ENCODE results near the gene RTN1. TPM values are rescaled to one million over a fixed set of nuclear protein-coding genes. Genes with fewer than 3 reads are reported as not detected.

The RTN1 gene
- total and polyA plus RNA-seq, 9 of the 15 experiments (the other 6 are each of a cell fraction or from before 2014, with no cell fraction given) = 0.03 to 0.09 TPM; not detected in 7

- Histone ChIP-seq H3K27me3 (ENCODE audit: control insufficient read depth in 2 of 2, insufficient read depth in 2 of 2, low read length in 2 of 2) (no peaks in the 10 kb centered on the region), H3K27ac (ENCODE audit: extremely low read depth, low read depth, low read length) (no peak overlapping the region), H3K4me3 (no peak overlapping the region), H3K9me3 (replicated peaks; ENCODE audit: control insufficient read depth, insufficient read depth, low read depth, low read length) (no peaks in the 10 kb centered on the region), H3K4me2 (ENCODE audit: insufficient read depth, low read length) (no peak overlapping the region), H3K9ac (ENCODE audit: insufficient read depth in 1 of 2, low read depth in 2 of 2, low read length in 2 of 2) (no peak overlapping the region), H3K4me1 (replicated peaks in 1 of 2; ENCODE audit: control insufficient read depth in 2 of 2, insufficient read depth in 2 of 2, low read length in 2 of 2) (no peaks in the 10 kb centered on the region), H2AFZ (ENCODE audit: low read depth, low read length) (no peak overlapping the region), H3K9me1 (ENCODE audit: control insufficient read depth, insufficient read depth, low read length) (no peaks in the 10 kb centered on the region), H4K20me1 (replicated peaks; ENCODE audit: control insufficient read depth, insufficient read depth, low read length) (no peaks in the 10 kb centered on the region), H3K79me2 (ENCODE audit: control insufficient read depth, insufficient read depth, low read length) (no peaks in the 10 kb centered on the region), H3K36me3 (ENCODE audit: control insufficient read depth, insufficient read depth, low read length) (no peaks in the 10 kb centered on the region)
- ChIA-PET POLR2A (no interaction called here), CTCF (ENCODE audit: low intra/inter-chr PET ratio) (no interaction called here)
- intact Hi-C loops (cut with micrococcal nuclease) = no loop called here
- BruUV-seq (replicated peaks) = no TSS peak
- DNase-seq (ENCODE audit: extremely low read depth in 1 of 4, low spot score in 3 of 4) = no peak
- TF ChIP-seq ZNF77 (CRISPR knock-in tag; IDR thresholded peaks at IDR 0.05) (no peak), ZMIZ1 (IDR thresholded peaks at IDR 0.05; ENCODE audit: low read depth in 2 of 2, low read length in 2 of 2) (no peak), E2F1 (CRISPR knock-in tag; IDR thresholded peaks at IDR 0.05) (no peak), CUX1 (CRISPR knock-in tag; IDR thresholded peaks at IDR 0.05) (no peak), ATF1 (CRISPR knock-in tag; IDR thresholded peaks at IDR 0.05) (no peak), ATF1 (tag; IDR thresholded peaks at IDR 0.05) (no peak), ARID2 (IDR thresholded peaks at IDR 0.05) (no peak), NFE2 (IDR thresholded peaks at IDR 0.05; ENCODE audit: low read depth) (no peak)
- FAIRE-seq = no peak
- in situ Hi-C loops (cut with MboI) = no loop called here
- no peak for ATAC-seq
Observed at GRCh38 chr14:59811073-59811472, 59.5 kb downstream of the RTN1 start.

Measured in K562 (cell line).